BLaER1 treated with 17β-estradiol and CSF1 and Interleukin-3, amounts not matched to agents 10 nM and 100 nM (cell line): ENCODE measurements around the gene GCH1.

Experiments
- H3K27ac ChIP-seq, 11 experiments: shearing (Covaris generic); formaldehyde crosslinking; 2 replicates each; pipeline ENCODE4 v1.8.1; 2022
- H3K27me3 ChIP-seq, 11 experiments: shearing (Covaris generic); formaldehyde crosslinking; 2 replicates each; pipeline ENCODE4 v1.8.1; 2022
- H3K36me3 ChIP-seq, 11 experiments: shearing (Covaris generic); formaldehyde crosslinking; 2 replicates each; pipeline ENCODE4 v1.8.1; 2022
- H3K4me1 ChIP-seq, 10 experiments: shearing (Covaris generic); formaldehyde crosslinking; 2 replicates each; pipeline ENCODE4 v1.8.1; 2022
- H3K4me2 ChIP-seq, 11 experiments: shearing (Covaris generic); formaldehyde crosslinking; 2 replicates each; pipeline ENCODE4 v1.8.1; 2022
- H3K4me3 ChIP-seq, 10 experiments: shearing (Covaris generic); formaldehyde crosslinking; 2 replicates each; pipeline ENCODE4 v1.8.1; 2022
- H3K9ac ChIP-seq, 11 experiments: shearing (Covaris generic); formaldehyde crosslinking; 2 replicates each; pipeline ENCODE4 v1.8.1; 2022
- H3K9me3 ChIP-seq, 11 experiments: shearing (Covaris generic); formaldehyde crosslinking; replicated peaks in 1 of 11; 2 replicates each; pipeline ENCODE4 v1.8.1; 2022
- H4K20me1 ChIP-seq, 11 experiments: shearing (Covaris generic); formaldehyde crosslinking; 2 replicates each; pipeline ENCODE4 v1.8.1; 2022
- Cebpa-rat ChIP-seq, 11 experiments: shearing (Covaris generic); IDR thresholded peaks; 2 replicates each; pipeline ENCODE4 v1.8.1; 2022

Gene GCH1

DNA sequence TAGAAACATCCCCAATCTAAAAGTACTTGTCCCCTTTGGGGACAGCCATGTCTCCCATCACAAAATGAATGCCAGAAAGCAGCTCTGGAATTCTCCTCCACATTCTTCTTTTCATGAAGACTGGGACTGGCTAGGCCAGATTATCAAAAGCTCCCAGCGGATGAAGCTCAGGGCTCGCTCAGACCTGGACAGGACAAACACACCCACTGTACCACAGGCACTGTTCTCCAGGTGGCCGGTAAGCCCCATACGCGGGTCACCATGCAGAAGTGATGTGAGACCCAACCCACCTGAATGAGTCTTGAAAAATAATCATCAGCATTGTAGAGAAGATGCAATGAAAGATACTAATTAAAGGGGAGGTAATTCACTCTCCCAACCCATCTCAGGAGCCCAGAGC is 85.1 kb downstream of the GCH1 start:
- H3K27ac ChIP-seq = no peak overlapping the region
- H3K4me2 ChIP-seq = peak overlapping the region in 1 of 11 experiments; percentile 32; a peak in 1 of 22 replicates
- no peaks in the 10 kb centered on the region for H3K36me3 ChIP-seq
- no peak overlapping the region for H3K4me3 ChIP-seq
- no peaks in the 10 kb centered on the region for H4K20me1 ChIP-seq
- no peak overlapping the region for H3K9ac ChIP-seq
- H3K9me3 ChIP-seq = peaks cover 0 to 6% (median under 1%) of the 10 kb centered on the region in 11 experiments; a peak in 3 of 22 replicates
- no peaks in the 10 kb centered on the region for H3K27me3 ChIP-seq
- H3K4me1 ChIP-seq = peaks cover 0 to 10% (median 7%) of the 10 kb centered on the region in 10 experiments; a peak in 8 of 20 replicates
- TF ChIP-seq Cebpa-rat (IDR thresholded peaks at IDR 0.05) = no peak

DNA sequence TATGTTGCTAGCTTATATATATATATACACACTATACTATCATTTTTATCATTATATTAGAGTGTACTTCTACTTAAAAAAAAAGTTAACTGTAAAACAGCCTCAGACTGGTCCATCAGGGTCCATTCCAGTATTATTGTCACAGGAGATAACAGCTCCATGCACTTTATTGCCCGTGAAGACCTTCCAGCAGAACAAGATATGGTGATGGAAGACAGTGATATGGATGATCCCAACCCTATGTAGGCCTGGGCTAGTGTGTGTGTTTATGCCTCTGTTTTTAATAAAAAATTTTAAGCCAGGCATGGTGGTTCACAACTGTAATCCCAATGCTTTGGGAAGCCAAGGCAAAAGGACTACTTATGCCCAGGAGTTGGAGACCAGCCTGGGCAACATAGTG is 86.2 kb downstream of the GCH1 start:
- no peaks in the 10 kb centered on the region for H4K20me1 ChIP-seq
- TF ChIP-seq Cebpa-rat (IDR thresholded peaks at IDR 0.05) = no peak
- H3K4me2 ChIP-seq = peak overlapping the region in 9 of 11 experiments; percentile 1 to 37 (median 18); a peak in 11 of 22 replicates
- H3K9me3 ChIP-seq = 0 out of 22 replicates have a peak, but pooled peaks cover 0 to 6% (median 0%) of the 10 kb centered on the region in 11 experiments
- no peak overlapping the region for H3K27ac ChIP-seq
- no peaks in the 10 kb centered on the region for H3K36me3 ChIP-seq
- no peak overlapping the region for H3K4me3 ChIP-seq
- H3K4me1 ChIP-seq = peaks cover 0 to 10% (median 7%) of the 10 kb centered on the region in 10 experiments; a peak in 8 of 20 replicates
- H3K9ac ChIP-seq = no peak overlapping the region
- no peaks in the 10 kb centered on the region for H3K27me3 ChIP-seq

GRCh38 chr14:54815515-54815914 is 87.1 kb downstream of the GCH1 start:
- H3K4me1 ChIP-seq = peaks cover 0 to 10% (median 7%) of the 10 kb centered on the region in 10 experiments; a peak in 8 of 20 replicates
- H3K27ac ChIP-seq = no peak overlapping the region
- no peaks in the 10 kb centered on the region for H3K27me3 ChIP-seq
- no peak overlapping the region for H3K4me2 ChIP-seq
- H3K9ac ChIP-seq = no peak overlapping the region
- H4K20me1 ChIP-seq = no peaks in the 10 kb centered on the region
- H3K4me3 ChIP-seq = no peak overlapping the region
- H3K9me3 ChIP-seq = 0 out of 22 replicates have a peak, but pooled peaks cover 0 to 6% (median 0%) of the 10 kb centered on the region in 11 experiments
- H3K36me3 ChIP-seq = no peaks in the 10 kb centered on the region
- no peak for TF ChIP-seq Cebpa-rat (IDR thresholded peaks at IDR 0.05)

DNA sequence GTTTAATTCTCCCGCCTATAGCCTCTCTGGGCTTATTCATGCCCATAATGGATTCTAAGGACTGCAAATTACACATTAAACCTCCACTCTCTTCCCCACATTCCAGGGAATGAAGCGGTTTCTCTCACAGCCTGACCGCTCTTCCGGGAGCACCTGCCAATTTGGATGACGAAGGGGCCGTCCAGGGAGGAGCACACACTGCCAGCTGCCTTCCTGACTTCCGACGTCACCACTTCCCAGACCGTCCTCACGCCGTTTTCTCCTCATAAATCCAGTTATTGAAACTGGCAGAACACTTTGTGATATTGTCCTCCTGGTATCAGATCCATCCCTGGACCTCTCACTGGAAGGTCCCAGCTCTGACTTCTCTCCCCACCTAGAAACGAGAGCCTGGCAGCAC is 87.6 kb downstream of the GCH1 start:
- Histone ChIP-seq H3K36me3 (no peaks in the 10 kb centered on the region), H3K4me1 (peaks cover 0 to 10% (median 7%) of the 10 kb centered on the region in 10 experiments; a peak in 8 of 20 replicates), H3K9me3 (0 out of 22 replicates have a peak, but pooled peaks cover 0 to 6% (median 0%) of the 10 kb centered on the region in 11 experiments), H3K9ac (no peak overlapping the region), H3K4me3 (no peak overlapping the region), H3K27ac (no peak overlapping the region), H4K20me1 (no peaks in the 10 kb centered on the region), H3K27me3 (no peaks in the 10 kb centered on the region), H3K4me2 (no peak overlapping the region)
- TF ChIP-seq Cebpa-rat (IDR thresholded peaks at IDR 0.05) = no peak

GRCh38 chr14:54814076-54814475 is 88.5 kb downstream of the GCH1 start:
- Histone ChIP-seq H3K36me3 (no peaks in the 10 kb centered on the region), H4K20me1 (no peaks in the 10 kb centered on the region), H3K27ac (no peak overlapping the region), H3K4me1 (peaks cover 0 to 10% (median 7%) of the 10 kb centered on the region in 10 experiments; a peak in 8 of 20 replicates), H3K4me2 (no peak overlapping the region), H3K9me3 (0 out of 22 replicates have a peak, but pooled peaks cover 0 to 6% (median 0%) of the 10 kb centered on the region in 11 experiments), H3K27me3 (no peaks in the 10 kb centered on the region), H3K9ac (no peak overlapping the region), H3K4me3 (no peak overlapping the region)
- TF ChIP-seq Cebpa-rat (IDR thresholded peaks at IDR 0.05) = no peak

- H4K20me1 ChIP-seq = no peaks in the 10 kb centered on the region
- H3K4me1 ChIP-seq = peaks cover 0 to 10% (median 7%) of the 10 kb centered on the region in 10 experiments; a peak in 8 of 20 replicates
- no peak overlapping the region for H3K4me3 ChIP-seq
- H3K4me2 ChIP-seq = peak overlapping the region in 1 of 11 experiments; percentile 31; a peak in 1 of 22 replicates
- H3K9ac ChIP-seq = no peak overlapping the region
- H3K27ac ChIP-seq = no peak overlapping the region
- TF ChIP-seq Cebpa-rat (IDR thresholded peaks at IDR 0.05) = no peak
- no peaks in the 10 kb centered on the region for H3K27me3 ChIP-seq
- H3K9me3 ChIP-seq = 0 out of 22 replicates have a peak, but pooled peaks cover 0 to 6% (median 0%) of the 10 kb centered on the region in 11 experiments
- no peaks in the 10 kb centered on the region for H3K36me3 ChIP-seq
Measured at GRCh38 chr14:54813081-54813480, 89.5 kb downstream of the GCH1 start.

DNA sequence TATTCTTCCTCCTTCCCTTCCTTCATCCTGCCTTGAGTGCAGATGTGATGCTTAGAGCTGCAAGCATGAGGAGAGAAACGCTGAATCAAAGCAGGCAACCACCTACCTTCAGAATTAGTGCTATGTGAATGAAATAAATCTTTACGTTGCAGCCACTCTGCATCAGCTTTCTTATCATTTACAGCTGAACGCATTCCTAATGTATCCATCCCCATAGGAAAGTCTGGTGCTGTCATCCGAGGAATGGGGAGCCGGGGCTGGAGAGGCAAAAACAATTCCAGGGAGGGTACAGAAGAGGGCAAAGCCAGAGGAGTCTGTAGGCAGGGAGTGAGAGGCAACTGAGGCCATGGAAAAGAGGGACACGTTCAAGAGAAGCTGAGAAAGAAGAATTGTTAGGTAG is 90.0 kb downstream of the GCH1 start:
- no peak overlapping the region for H3K27ac ChIP-seq
- no peak overlapping the region; a peak in 1 of 22 replicates for H3K4me2 ChIP-seq
- no peak for TF ChIP-seq Cebpa-rat (IDR thresholded peaks at IDR 0.05)
- H3K4me1 ChIP-seq = peaks cover 0 to 10% (median 7%) of the 10 kb centered on the region in 10 experiments; a peak in 8 of 20 replicates
- no peak overlapping the region for H3K9ac ChIP-seq
- H3K36me3 ChIP-seq = no peaks in the 10 kb centered on the region
- H3K4me3 ChIP-seq = no peak overlapping the region
- H3K9me3 ChIP-seq = 0 out of 22 replicates have a peak, but pooled peaks cover 0 to 6% (median 0%) of the 10 kb centered on the region in 11 experiments
- H3K27me3 ChIP-seq = no peaks in the 10 kb centered on the region
- H4K20me1 ChIP-seq = no peaks in the 10 kb centered on the region

DNA sequence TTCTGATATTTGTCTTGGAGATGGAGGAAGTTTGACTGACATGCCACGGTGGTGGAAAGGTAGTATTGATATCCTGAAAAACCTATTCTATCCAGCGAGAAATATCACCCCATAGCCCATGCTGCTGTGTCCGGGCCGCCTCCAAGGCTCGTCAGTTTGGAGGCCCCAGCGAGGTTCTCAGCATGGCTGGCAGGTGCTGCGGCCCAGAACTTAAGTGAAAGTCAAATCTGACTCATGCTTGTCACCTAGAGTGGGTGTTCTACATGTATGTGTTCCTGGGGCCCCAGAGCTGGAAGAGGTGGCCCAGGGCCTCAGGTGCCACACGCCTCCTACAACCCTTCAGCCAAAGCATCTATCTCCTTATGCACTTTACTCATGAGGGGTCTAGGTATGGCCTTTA is 92.9 kb downstream of the GCH1 start:
- TF ChIP-seq Cebpa-rat (IDR thresholded peaks at IDR 0.05) = no peak
- Histone ChIP-seq H3K4me1 (peaks cover 10 to 22% (median 16%) of the 10 kb centered on the region in 10 experiments), H3K4me2 (no peak overlapping the region), H3K36me3 (no peaks in the 10 kb centered on the region), H4K20me1 (no peaks in the 10 kb centered on the region; a peak in 1 of 22 replicates), H3K27me3 (no peaks in the 10 kb centered on the region), H3K27ac (no peak overlapping the region), H3K9me3 (0 out of 22 replicates have a peak, but pooled peaks cover 0 to 6% (median 0%) of the 10 kb centered on the region in 11 experiments), H3K9ac (no peak overlapping the region), H3K4me3 (no peak overlapping the region)

- no peaks in the 10 kb centered on the region; a peak in 1 of 22 replicates for H4K20me1 ChIP-seq
- no peaks in the 10 kb centered on the region for H3K27me3 ChIP-seq
- peaks cover 18 to 29% (median 22%) of the 10 kb centered on the region in 10 experiments for H3K4me1 ChIP-seq
- no peak overlapping the region for H3K27ac ChIP-seq
- no peak for TF ChIP-seq Cebpa-rat (IDR thresholded peaks at IDR 0.05)
- H3K4me3 ChIP-seq = no peak overlapping the region
- H3K9me3 ChIP-seq = no peaks in the 10 kb centered on the region
- H3K36me3 ChIP-seq = no peaks in the 10 kb centered on the region
- H3K4me2 ChIP-seq = no peak overlapping the region
- no peak overlapping the region for H3K9ac ChIP-seq
Measured at GRCh38 chr14:54808326-54809161, 94.1 kb downstream of the GCH1 start.
